Ascending aorta (tissue), 2 donors: ENCODE data around the gene SUPT3H. TPM values are rescaled to one million over a fixed set of nuclear protein-coding genes. Genes with fewer than 3 reads are reported as not detected.

Source experiments
- DNase-seq, 2 donors: peaks; one replicate each; pipeline ENCODE4 v3.0.0-alpha.2; 2019; ENCODE audit warnings: low spot score in 2 of 2
- H3K27ac ChIP-seq, 2 donors: fragments of 200-600 bp; sonication (generic); one replicate each; pipeline ENCODE4 v1.5.1; 2016 to 2017; ENCODE audit warnings: mild to moderate bottlenecking in 1 of 2
- H3K27me3 ChIP-seq: fragments of 200-600 bp; sonication (generic); one replicate; pipeline ENCODE4 v1.5.1; 2017
- H3K36me3 ChIP-seq, 2 donors: fragments of 200-600 bp; sonication (generic); one replicate each; pipeline ENCODE4 v1.5.1; 2016
- H3K4me1 ChIP-seq, 2 donors: fragments of 200-600 bp; sonication (generic); one replicate each; pipeline ENCODE4 v1.5.1; 2016 to 2017; ENCODE audit warnings: mild to moderate bottlenecking in 1 of 2
- H3K4me3 ChIP-seq, 2 donors: fragments of 200-600 bp; sonication (generic); one replicate each; pipeline ENCODE4 v1.5.1; 2016 to 2017; ENCODE audit warnings: mild to moderate bottlenecking in 1 of 2
- H3K9me3 ChIP-seq, 2 donors: fragments of 200-600 bp; sonication (generic); one replicate each; pipeline ENCODE4 v1.5.1; 2016
- CTCF ChIP-seq, 3 experiments: fragments of 200-600 bp in 2 of 3; fragments of 450-650 bp in 1 of 3; sonication (generic) in 2 of 3; IDR thresholded peaks; one replicate each; pipeline ENCODE4 v1.5.1; 2016 to 2019; ENCODE audit warnings: antibody characterized with exemption in 3 of 3, mild to moderate bottlenecking in 1 of 3, moderate library complexity in 1 of 3
- intact Hi-C: fragments of 100-400 bp; cut with DNase I; formaldehyde crosslinking; loops from one replicate; pipeline ENCODE4 v1.15.1; 2023
- total RNA-seq: library from RNA; depleted of rRNA; stranded (reverse); fragments of >200 nt; gene quantifications from one replicate; pipeline ENCODE4 v1.1.0, GENCODE V29; 2016

SUPT3H gene
- total RNA-seq, 1 donor from 2014 or later: not detected

- Histone ChIP-seq H3K27me3 (no peaks in the 10 kb centered on the region), H3K36me3 (no peaks in the 10 kb centered on the region), H3K4me3 (no peak overlapping the region), H3K9me3 (peaks cover 5 to 21% of the 10 kb centered on the region in 2 donors), H3K27ac (no peak overlapping the region), H3K4me1 (no peaks in the 10 kb centered on the region)
- no peak for TF ChIP-seq CTCF (IDR thresholded peaks at IDR 0.05)
- no peak for DNase-seq
- intact Hi-C loops: no loop called here
These were observed 301.4 kb downstream of the SUPT3H start for GRCh38 chr6:45076217-45076930.

- DNase-seq: no peak
- peaks cover 5 to 21% of the 10 kb centered on the region in 2 donors for H3K9me3 ChIP-seq
- H3K4me3 ChIP-seq: no peak overlapping the region
- H3K27me3 ChIP-seq: no peaks in the 10 kb centered on the region
- no peaks in the 10 kb centered on the region for H3K36me3 ChIP-seq
- intact Hi-C loops: no loop called here
- no peaks in the 10 kb centered on the region for H3K4me1 ChIP-seq
- no peak overlapping the region for H3K27ac ChIP-seq
- TF ChIP-seq CTCF (IDR thresholded peaks at IDR 0.05): no peak
These were observed 302.5 kb downstream of the SUPT3H start for GRCh38 chr6:45075246-45075645.

- Histone ChIP-seq H3K4me3 (no peak overlapping the region), H3K36me3 (no peaks in the 10 kb centered on the region), H3K27ac (no peak overlapping the region), H3K4me1 (no peaks in the 10 kb centered on the region), H3K9me3 (peaks cover 5 to 20% of the 10 kb centered on the region in 2 donors), H3K27me3 (no peaks in the 10 kb centered on the region)
- no peak for DNase-seq
- TF ChIP-seq CTCF (IDR thresholded peaks at IDR 0.05): no peak
- intact Hi-C loops: no loop called here
These were observed 303.3 kb downstream of the SUPT3H start for GRCh38 chr6:45074439-45074838.

- DNase-seq: no peak
- Histone ChIP-seq H3K4me1 (no peaks in the 10 kb centered on the region), H3K9me3 (peaks cover 5 to 13% of the 10 kb centered on the region in 2 donors), H3K27me3 (no peaks in the 10 kb centered on the region), H3K4me3 (no peak overlapping the region), H3K27ac (no peak overlapping the region), H3K36me3 (no peaks in the 10 kb centered on the region)
- no peak for TF ChIP-seq CTCF (IDR thresholded peaks at IDR 0.05)
- intact Hi-C loops: no loop called here
These were observed 304.0 kb downstream of the SUPT3H start for GRCh38 chr6:45073771-45074170.

GRCh38 chr6:45072673-45073072, 305.1 kb downstream of the SUPT3H start:
- TF ChIP-seq CTCF (IDR thresholded peaks at IDR 0.05): no peak
- Histone ChIP-seq H3K4me3 (no peak overlapping the region), H3K4me1 (no peaks in the 10 kb centered on the region), H3K27ac (no peak overlapping the region), H3K9me3 (peaks cover 2% of the 10 kb centered on the region in 2 donors), H3K36me3 (no peaks in the 10 kb centered on the region), H3K27me3 (no peaks in the 10 kb centered on the region)
- intact Hi-C loops: no loop called here
- DNase-seq: no peak
